GM11168 (cell line): ENCODE data around the gene IL2RA.

Source experiments
- in situ Hi-C: fragments of 300-500 bp; cut with MboI; formaldehyde crosslinking; loops from one replicate; pipeline ENCODE4 v1.12.0; 2022; ENCODE audit warnings: low sequenced_read_pairs; ENCODE audit not compliant: unreplicated experiment

IL2RA gene

DNA sequence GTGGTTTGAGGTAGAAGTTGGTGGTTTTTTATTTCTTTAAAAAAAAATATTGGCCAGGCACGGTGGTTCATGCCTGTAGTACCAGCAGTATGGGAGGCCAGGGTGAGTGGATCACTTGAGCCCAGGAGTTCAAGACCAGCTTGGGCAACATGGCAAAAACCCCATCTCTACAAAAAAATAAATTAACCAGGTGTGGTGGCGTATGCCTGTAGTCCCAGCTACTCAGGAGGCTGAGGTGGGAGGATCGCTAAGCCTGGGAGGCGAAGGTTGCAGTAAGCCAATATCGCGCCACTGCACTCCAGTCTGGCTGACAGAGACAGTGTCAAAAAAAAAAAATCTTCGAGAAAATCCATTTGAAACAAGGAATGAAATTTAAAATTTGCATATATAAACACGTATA is 1.1 kb downstream of the IL2RA start:
- in situ Hi-C loops = no loop called here

- in situ Hi-C loops = no loop called here
Observed at GRCh38 chr10:6059506-6059905, 2.7 kb downstream of the IL2RA start.

GRCh38 chr10:6058682-6059475 is 3.3 kb downstream of the IL2RA start:
- in situ Hi-C loops = no loop called here

DNA sequence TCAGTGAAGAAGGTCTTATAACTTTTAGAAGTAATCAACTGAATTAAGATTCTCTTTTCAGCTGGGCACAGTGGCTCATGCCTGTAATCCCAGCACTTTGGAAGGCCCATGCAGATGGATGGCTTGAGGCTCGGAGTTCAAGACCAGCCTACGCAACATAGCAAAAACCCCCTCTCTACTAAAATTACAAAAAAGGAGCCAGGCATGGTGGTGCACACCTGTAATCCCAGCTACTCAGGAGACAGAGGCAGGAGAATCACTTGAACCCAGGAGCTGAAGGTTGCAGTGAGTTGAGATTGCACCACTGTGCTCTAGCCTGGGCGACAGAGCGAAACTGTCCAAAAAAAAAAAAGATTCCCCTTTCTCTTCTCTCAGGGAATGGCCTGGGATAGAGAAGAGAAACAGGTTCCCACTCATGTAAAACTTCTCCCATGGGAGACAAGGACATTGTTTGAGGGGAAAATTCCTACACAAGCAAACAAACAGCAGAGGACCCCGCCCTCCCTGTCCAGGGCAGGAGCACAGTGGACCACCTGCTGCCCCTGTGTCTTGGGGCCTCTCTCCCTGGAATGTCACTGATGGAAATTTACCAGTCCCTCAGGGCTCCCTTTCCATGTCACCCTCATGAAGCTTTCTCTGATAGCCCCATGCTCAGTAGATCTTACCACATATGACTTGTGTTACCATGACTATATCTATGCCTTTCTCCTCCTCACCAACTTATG is 5.6 kb downstream of the IL2RA start:
- in situ Hi-C loops = no loop called here

DNA sequence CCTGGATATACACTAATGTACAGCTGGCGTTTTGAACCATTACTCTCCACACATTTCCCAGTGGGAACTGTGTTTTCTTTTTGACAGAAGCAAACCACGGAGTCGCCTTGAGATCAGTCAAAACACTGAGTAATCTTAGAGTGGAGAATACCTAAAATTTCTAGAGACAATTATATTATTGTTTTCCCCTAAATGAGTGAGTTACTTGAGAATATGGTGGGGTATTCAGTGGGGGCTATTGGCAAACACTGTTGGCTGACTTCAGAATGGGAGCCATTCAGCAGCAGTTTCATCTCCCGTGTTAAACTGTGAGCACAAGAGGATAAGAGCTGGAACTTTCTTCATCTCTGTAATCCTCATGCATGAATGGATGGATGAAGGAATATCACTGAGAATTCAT is 6.2 kb downstream of the IL2RA start:
- in situ Hi-C loops = no loop called here

GRCh38 chr10:6054884-6055283 is 7.3 kb downstream of the IL2RA start:
- in situ Hi-C loops = no loop called here

DNA sequence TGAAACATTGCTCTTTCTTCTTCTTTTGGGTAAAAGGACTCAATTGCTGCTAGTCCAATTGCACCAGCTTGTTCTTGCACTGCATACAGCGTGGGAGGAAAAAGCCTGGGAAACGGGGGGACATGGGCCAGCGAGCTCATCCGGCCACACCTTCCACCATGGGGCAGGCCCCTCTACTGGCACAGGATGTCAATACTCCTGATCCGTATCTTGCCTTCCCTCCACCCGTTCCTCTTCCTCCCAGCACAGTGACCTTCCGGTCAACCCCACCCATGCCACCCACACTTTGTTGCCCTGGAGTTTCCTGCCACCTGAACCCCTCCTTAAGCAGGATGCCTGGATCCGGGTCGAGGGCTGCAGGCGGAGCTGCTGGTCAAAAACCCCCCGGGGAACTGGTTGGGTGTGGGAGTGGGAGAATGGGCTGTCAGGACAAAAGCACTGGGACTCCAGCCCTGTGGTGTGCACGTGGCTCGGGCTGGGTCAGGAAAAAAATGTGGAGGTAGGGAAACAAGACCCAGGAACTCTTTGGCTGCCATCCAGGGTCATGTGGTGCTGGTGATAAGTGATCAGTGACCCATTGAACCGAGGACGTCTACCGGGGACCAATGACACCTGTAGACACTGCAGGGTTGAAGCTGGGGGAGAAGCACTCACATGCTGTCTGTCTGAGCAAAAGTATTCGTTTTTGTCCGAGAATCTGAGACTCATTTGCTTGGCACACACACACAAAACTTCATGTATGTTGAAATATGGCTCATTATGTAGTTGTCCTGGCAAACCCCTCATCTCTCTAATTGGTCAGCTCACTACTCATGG is 8.1 kb downstream of the IL2RA start:
- in situ Hi-C loops = no loop called here

DNA sequence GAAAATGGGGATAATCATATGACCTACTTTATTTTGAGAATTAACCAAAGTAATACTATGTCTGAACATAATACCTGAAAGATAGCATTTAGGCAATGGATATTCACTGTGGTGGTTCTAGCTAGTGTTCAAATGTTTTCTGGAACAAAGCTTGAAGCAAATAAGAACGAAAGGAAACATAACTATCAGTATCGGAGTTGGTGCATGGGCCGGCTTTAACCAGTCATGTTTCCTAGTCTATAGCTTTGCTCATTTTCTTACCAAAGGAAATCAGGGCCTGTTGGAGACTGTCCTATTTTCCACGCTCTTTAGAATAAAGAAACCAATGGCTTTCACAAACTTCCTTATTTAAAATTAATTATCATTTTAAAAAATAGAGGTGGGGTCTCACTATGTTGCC is 8.9 kb downstream of the IL2RA start:
- in situ Hi-C loops = no loop called here

DNA sequence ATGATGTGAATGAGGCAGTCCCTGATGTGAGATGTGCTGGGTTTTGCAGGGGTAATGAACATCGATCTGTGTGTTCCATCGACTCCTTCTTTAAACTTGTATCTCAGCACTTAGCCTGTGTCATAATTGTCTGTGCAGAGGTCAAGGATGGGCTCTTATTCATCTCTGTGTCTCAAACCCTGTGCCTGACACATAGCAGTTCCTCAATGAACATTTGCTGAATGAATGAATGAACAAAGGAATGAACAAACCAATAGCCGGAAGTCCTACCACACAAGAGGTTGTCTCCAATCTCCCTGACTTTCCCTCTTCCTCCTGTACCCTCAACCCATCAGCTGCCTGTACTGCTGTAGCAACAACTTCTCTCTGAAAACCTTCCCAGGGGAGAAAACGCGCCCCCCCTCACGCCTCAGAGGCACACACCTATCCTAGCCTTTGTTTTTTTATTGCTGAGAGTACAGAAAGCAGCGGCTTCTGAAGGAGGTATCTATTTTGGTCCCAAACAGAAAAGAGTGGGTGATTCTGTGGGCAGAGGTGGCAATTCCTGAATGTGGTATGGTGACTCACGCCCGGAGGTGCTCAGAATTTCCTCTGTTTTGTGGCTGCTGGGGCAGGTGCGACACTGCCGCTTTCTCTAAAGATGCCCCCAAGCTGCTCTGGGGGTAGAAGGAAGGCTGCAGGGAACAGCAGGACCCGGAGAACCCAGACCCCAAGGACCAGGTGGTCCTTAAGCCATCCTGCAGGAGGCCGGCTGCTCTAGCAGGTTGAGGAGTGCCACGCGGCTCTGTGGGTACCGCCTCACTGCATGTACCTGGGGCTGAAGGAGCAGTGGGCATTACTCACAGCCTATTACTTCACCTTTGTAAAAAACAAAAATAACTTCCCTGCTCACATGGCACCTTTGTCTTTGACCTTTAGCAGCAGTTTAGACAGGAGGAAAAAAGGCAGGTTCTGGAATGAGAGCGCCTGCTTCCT is 9.6 kb downstream of the IL2RA start:
- in situ Hi-C loops = no loop called here

GRCh38 chr10:6050801-6051445 is 11.2 kb downstream of the IL2RA start:
- in situ Hi-C loops = no loop called here

DNA sequence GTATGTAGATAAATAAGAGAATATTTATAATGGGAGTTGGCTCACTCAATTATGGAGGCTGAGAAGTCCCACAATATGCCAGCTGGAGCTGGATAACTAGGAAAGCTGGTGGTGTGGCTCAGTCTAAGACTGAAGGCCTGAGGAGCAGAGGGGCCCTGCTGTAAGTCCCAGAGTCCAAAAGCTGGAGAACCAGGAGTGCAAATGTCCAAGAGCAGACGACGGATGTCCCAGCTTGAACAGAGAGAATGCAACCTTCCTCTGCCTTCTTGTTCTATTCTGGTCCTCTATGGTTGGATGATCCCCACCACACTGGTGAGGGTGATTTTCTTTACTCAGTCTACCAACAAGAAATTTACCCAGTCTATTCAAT is 13.2 kb downstream of the IL2RA start:
- in situ Hi-C loops = no loop called here

- in situ Hi-C loops = no loop called here
Observed at GRCh38 chr10:6048281-6049030, 13.7 kb downstream of the IL2RA start.

GRCh38 chr10:6047847-6048246 is 14.3 kb downstream of the IL2RA start:
- in situ Hi-C loops = no loop called here

DNA sequence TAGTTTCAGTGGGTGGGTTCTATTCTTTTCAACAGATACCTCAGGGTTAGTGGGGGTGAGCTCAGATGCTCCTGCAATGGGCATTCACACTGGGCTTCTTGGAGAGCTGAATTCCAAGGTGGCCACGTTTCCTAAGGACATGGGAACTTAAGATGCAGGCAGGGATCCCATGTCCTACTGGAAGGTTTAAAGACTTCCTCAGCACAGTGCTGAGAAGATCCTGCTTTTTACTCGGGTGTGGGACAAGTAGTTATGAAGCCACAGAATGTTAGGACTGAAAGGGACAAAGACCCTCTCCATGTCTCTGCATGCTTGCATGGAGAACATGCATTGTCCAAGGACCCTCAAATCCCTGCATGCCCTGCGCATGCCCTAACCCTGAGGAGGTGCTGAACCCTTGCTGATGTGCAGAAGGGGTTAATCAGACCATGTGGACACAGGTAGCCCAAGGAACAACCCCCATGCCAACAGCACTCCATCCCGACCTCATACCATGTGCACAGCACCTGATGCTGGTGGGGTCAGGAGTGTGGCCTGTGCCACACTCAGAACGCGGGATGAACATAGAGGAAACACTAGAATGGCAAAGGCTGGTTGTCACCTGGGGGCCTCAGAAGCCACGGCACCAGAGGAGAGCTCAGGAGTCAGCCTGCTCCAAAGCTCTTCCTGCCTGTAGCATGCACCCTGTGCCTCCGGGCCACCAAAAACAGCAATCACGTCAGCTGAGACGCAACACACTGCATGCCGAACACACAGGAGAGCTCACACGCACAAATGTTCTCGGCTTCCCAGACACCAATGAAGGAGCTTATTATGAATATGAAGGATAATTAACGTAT is 15.2 kb downstream of the IL2RA start:
- in situ Hi-C loops = no loop called here

GRCh38 chr10:6045878-6046772 is 16.0 kb downstream of the IL2RA start:
- in situ Hi-C loops = no loop called here

- in situ Hi-C loops = no loop called here
Observed at GRCh38 chr10:6045314-6045848, 16.8 kb downstream of the IL2RA start.
